Medulla oblongata (tissue), 1 donor: ENCODE measurements around the gene DOCK4.
A peak's percentile ranks its signal among the peaks of the same experiment; 100 is the strongest.
"Not testable (repeated sequence)": the region's sequence is repeated elsewhere in the genome, so short reads cannot be mapped to it uniquely, and the experiment has no call there.

Experiments used
- DNase-seq: peaks from one replicate; pipeline ENCODE4 v3.0.0-alpha.2; 2015; ENCODE audit errors: extremely low spot score

The DOCK4 gene

GRCh38 chr7:112136271-112137008 lies 69.8 kb downstream of the DOCK4 start:
- no peak for DNase-seq

DNA sequence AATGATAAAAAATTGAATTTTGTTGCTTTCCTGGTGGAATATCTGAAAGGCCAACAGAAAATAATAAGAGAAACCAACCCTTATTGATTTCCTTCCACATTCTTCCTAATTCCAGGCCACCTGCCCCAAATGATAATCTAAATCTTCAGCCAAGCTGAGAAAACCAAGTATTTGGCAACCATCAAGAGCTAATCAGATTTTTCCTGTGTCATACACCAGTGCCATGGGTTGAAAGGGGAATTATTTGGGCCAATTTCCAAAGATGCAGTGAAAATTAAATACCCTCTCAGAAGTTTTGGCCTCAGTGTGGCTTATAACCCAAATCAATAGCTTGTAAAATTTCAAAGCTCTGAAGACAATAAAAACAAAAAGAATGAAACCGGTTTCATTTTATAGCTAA lies 70.4 kb downstream of the DOCK4 start:
- DNase-seq: no peak

- peak; percentile 60 for DNase-seq
These were observed 72.2 kb downstream of the DOCK4 start for GRCh38 chr7:112134039-112134438.

GRCh38 chr7:112133328-112133727 lies 72.9 kb downstream of the DOCK4 start:
- DNase-seq: no peak

DNA sequence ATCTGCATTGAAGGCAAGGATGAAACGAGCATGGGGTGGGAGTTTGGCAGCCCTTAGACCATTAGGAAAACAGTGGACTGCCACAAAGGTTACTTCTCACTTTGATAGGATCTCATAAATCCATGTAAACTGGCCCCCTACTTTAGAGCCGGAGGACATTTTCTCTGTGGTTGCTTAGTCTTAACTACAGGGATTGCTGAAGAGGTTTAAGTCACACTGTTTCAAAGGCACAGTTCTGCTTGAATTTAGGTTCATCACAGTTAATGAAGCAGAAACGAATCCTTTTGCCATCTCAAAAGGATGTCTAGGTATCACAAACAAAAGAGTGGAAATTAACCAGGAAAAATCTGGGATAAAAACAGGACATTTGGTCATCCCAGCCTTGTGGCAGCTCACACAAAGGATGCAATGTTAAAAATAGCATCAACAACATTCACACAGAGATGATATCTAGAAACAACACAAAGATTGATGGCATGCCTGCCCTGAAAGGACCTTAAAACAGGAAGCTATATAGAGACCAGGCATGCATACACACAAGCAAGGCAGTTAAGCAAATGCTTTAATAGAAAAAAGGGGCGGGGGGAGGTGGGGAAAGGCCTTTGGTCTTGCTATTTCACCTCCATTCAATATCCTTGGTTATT lies 74.0 kb downstream of the DOCK4 start:
- DNase-seq: no peak

- no peak for DNase-seq
These were observed 75.3 kb downstream of the DOCK4 start for GRCh38 chr7:112130729-112131410.

DNA sequence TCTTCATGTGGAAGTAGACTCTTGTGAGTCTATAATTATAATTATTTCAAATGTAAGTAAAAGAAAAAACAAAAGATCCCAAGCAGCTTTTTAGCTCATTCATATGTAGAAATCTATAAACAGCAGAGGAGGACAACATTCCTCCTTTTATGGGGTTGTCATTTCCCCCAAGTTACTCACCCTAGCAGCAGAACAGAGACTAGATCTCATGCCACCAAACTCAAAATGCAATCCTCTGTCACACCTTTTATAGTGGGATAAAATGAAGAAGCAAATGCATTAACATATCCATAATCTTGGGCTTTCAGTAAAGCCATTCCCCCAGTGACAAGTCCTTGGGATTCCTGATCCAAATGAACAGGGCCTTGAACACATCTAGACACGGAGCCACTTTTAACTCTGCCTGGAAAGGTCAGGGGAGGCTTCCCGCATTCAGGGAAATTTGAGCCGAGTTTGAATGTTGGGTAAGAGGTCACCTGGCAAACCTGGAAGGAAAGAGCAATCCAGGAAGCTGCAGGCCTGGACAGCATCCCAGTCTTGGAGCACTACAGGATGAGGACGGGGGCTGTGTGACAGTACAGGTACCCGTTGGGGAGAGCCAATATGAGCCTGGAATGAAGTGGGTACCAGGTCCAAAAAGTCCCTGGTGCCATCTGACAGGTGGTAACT lies 76.4 kb downstream of the DOCK4 start:
- no peak for DNase-seq

GRCh38 chr7:112128461-112129425 lies 77.5 kb downstream of the DOCK4 start:
- not testable (repeated sequence) for DNase-seq

- DNase-seq: not testable (repeated sequence)
These were observed 78.2 kb downstream of the DOCK4 start for GRCh38 chr7:112128041-112128440.

DNA sequence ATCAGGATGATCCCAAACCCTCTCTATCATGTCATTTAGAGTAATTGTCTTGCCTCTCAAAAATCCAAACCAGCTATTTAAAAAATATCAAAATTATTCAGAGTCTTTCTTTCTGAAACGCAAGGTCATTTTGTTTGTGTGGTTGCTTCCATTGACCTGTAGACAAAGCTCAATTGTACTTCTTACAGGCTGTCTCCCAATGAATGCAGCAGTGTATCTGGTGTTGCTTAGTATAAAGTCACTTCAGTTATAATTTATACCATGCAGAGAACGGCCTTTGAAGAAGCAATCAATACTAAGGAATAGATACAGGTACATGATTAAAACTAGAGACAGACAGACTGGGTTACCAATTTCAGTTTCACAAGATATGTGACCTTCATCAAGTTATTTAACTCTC lies 80.9 kb downstream of the DOCK4 start:
- peak; percentile 78 for DNase-seq

DNA sequence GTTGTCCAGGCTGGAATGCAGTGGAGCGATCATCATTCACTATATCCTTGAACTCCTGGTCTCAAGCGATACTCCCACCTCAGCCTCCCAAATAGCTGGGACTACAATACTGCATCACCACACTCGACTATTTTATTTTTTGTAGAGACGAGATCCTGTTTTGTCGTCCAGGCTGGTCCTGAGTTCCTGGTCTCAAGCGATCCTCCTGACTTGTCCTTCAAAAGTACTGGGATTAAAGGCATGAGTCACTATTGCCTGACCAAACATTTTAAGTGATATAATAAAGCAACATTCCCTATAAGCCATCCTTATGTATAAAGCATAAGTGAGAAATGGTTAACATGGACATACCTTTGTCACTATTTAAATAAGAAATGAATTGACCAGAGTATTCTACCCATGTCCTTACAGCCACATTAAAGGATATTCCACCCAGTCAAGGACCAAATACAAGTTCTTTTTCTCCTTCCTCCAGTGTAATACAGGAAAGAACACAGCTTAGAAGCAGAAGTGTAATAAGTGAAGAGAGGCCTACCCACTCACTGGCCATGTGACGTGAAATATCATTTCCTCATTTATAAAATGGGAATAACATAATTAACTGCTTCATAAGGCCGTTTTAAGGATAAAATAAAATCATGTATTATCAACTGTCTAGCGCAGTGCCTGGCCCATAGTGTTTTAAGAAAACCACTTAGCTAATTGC lies 82.0 kb downstream of the DOCK4 start:
- no peak for DNase-seq

DNA sequence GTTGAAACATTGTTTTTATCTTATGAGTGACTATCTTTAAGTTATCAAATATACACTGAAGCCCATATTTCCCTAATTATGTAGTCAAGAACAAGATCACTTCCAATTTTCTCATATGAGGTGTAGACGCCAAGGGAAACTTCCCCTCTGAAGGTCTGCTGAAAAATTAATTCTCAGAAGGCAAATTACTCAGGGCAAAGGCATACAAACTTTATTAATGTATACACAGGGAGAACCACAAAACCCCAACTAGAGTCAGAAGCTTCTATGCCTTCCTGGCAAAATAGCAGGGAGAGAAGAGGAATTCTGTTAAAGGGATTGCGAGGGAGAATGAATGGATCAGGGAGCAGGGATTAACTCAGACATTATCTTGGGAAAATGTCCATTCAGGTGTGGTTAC lies 83.4 kb downstream of the DOCK4 start:
- DNase-seq: no peak

GRCh38 chr7:112122144-112122543 lies 84.1 kb downstream of the DOCK4 start:
- no peak for DNase-seq

- DNase-seq: no peak
These were observed 84.9 kb downstream of the DOCK4 start for GRCh38 chr7:112121318-112121717.

DNA sequence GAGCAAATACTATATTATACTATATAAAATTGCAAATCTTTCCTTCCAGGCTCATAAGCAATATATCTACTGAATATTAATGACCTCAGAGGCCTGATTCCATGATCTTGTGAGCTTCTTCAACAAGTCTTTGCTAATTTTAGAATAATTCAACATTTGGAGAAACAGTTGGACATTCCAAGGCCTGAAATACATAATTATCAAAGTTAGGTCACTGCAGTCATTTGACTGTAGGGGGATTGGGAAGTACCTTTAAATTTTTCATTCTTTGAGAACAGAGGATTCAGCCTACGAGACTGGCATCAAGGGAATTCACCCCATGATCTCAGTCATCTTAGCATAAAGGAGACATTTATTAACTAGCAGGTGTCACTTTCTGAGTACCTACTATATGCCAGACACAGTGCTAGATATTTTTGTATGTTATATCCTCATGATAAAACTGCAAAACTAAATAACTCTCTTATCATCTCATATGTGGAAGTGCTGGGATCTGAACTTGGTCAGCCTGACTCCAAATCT lies 85.4 kb downstream of the DOCK4 start:
- no peak for DNase-seq

- DNase-seq: no peak
These were observed 87.3 kb downstream of the DOCK4 start for GRCh38 chr7:112118581-112119566.

DNA sequence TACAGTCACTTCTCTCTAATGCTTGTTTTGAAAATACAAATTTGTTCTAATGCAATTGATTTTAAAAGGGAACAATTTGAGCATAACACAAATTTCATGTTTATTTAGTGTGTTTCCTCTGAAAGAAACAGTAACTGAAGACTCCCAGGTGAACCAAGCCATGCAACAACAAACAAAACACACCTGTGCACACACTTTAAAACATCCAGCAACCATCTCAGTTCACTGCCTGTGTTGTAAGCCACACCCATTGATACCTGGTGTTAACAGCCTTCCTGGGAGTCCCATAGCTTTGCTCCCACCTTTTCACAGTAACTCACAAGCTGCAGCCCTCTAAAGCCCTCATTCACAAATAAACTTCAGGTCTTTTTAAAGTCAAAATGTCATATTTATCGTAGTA lies 89.3 kb downstream of the DOCK4 start:
- DNase-seq: no peak

DNA sequence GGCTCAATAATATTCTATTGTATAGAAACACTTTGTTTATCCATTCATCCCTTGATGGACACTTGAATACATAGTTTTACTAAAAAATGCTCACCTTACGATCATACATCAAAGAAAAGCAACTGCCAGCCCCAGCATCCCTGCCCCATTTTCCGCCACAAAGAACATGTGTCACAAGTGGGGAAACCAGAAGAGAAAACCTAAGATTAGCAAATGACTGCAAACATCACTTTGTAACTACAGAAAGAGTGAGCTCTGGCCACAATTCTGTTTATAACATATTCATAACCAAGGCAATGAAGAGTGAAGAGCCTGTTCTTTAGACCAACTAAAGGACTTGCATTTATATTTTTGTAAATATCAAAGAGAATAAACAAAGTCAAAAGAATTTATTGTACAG lies 89.8 kb downstream of the DOCK4 start:
- DNase-seq: no peak

DNA sequence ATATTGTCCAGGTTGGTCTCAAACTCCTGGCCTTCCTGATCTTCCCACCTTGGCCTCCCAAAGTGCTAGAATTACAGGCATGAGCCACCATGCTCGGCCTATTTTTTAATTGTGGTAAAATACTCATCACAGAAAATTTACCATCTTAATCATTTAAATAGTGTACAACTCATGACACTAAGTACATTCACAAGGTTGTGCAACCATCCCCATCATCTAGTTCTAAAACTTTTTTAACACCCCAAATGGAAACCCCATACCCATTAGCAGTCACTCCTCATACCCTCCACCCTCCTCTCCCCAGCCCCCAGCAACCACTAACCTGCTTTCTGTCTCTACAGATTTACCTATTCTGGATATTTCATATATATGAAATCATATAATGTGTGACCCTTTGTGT lies 90.3 kb downstream of the DOCK4 start:
- DNase-seq: no peak
